ENCODE results near the gene DNAL1. TPM values are rescaled to one million over a fixed set of nuclear protein-coding genes. Genes with fewer than 3 reads are reported as not detected.

Gene DNAL1
- total and polyA plus RNA-seq, 10 of the 15 experiments (the other 5 are each of a cell fraction or from before 2014, with no cell fraction given) = 2.4 to 18.2 (median 7.4) TPM

DNA sequence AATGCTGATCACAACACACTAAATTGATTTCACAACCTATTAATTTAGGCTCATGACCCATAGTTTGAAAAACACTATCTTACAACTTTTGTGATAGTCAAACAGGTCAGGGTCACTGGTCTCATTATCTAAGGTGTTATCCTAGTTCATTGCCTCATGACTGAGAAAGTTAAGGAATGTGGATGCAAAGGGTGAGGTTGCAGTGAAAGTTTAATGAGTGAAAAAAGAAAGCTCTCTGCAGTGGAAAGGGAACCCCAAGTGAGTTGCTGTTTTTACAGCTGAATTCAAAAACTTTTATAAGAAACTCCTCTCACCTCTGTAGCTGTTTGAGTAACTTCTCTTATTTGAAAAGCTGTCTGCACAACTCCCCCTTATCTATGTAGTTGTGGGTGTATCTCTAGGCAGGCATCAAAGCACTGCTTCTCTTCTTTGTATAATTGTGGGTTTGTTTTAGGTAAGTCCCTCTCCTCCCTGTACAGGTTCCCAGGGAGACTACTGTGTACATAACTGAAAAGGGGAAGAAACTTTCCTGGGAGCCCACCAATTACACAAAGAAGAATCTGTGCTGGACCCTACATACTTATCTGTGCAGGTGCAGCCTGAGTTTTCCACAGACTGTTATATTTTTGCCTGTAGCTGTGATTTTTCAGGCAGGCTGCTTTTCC lies 18.9 kb downstream of the DNAL1 start (continued):
- TF ChIP-seq, protein P1, sequence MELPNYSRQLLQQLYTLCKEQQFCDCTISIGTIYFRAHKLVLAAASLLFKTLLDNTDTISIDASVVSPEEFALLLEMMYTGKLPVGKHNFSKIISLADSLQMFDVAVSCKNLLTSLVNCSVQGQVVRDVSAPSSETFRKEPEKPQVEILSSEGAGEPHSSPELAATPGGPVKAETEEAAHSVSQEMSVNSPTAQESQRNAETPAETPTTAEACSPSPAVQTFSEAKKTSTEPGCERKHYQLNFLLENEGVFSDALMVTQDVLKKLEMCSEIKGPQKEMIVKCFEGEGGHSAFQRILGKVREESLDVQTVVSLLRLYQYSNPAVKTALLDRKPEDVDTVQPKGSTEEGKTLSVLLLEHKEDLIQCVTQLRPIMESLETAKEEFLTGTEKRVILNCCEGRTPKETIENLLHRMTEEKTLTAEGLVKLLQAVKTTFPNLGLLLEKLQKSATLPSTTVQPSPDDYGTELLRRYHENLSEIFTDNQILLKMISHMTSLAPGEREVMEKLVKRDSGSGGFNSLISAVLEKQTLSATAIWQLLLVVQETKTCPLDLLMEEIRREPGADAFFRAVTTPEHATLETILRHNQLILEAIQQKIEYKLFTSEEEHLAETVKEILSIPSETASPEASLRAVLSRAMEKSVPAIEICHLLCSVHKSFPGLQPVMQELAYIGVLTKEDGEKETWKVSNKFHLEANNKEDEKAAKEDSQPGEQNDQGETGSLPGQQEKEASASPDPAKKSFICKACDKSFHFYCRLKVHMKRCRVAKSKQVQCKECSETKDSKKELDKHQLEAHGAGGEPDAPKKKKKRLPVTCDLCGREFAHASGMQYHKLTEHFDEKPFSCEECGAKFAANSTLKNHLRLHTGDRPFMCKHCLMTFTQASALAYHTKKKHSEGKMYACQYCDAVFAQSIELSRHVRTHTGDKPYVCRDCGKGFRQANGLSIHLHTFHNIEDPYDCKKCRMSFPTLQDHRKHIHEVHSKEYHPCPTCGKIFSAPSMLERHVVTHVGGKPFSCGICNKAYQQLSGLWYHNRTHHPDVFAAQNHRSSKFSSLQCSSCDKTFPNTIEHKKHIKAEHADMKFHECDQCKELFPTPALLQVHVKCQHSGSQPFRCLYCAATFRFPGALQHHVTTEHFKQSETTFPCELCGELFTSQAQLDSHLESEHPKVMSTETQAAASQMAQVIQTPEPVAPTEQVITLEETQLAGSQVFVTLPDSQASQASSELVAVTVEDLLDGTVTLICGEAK (IDR thresholded peaks at IDR 0.05; ENCODE audit: borderline replicate concordance) = no peak
- peak; percentile 51 for TF ChIP-seq BMI1 (IDR thresholded peaks at IDR 0.05; ENCODE audit: borderline replicate concordance)
- TF ChIP-seq IRF3 (IDR thresholded peaks at IDR 0.05) = no peak
- no peak for TF ChIP-seq BCL3 (IDR thresholded peaks at IDR 0.05; ENCODE audit: borderline replicate concordance, insufficient read depth, low read depth, low read length, poor library complexity, severe bottlenecking)
- no peak for TF ChIP-seq BCLAF1 (IDR thresholded peaks at IDR 0.05)
- TF ChIP-seq TAF1 (IDR thresholded peaks at IDR 0.05; ENCODE audit: borderline replicate concordance, low read depth, low read length) = no peak
- TF ChIP-seq ZZZ3 (IDR thresholded peaks at IDR 0.05; ENCODE audit: control insufficient read depth, insufficient read length, low read depth) = no peak
- no peak for TF ChIP-seq MYC (IDR thresholded peaks at IDR 0.05; ENCODE audit: insufficient read depth, insufficient read length, insufficient replicate concordance, low read length, severe bottlenecking)
- TF ChIP-seq ZNF622 (IDR thresholded peaks at IDR 0.05) = no peak
- TF ChIP-seq HDGF (IDR thresholded peaks at IDR 0.05) = no peak
- no peak for TF ChIP-seq ZNF274 (IDR thresholded peaks at IDR 0.05; ENCODE audit: insufficient read depth, insufficient read length)
- TF ChIP-seq, protein P2, sequence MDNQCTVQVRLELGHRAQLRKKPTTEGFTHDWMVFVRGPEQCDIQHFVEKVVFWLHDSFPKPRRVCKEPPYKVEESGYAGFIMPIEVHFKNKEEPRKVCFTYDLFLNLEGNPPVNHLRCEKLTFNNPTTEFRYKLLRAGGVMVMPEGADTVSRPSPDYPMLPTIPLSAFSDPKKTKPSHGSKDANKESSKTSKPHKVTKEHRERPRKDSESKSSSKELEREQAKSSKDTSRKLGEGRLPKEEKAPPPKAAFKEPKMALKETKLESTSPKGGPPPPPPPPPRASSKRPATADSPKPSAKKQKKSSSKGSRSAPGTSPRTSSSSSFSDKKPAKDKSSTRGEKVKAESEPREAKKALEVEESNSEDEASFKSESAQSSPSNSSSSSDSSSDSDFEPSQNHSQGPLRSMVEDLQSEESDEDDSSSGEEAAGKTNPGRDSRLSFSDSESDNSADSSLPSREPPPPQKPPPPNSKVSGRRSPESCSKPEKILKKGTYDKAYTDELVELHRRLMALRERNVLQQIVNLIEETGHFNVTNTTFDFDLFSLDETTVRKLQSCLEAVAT (IDR thresholded peaks at IDR 0.05) = no peak
- TF ChIP-seq CHD2 (IDR thresholded peaks at IDR 0.05; ENCODE audit: borderline replicate concordance, low read depth, low read length) = no peak
- 0 out of 2 replicates have a peak, but pooled peaks have one; percentile 32 for TF ChIP-seq NBN (IDR thresholded peaks at IDR 0.05)
- no peak for TF ChIP-seq MXI1 (IDR thresholded peaks at IDR 0.05; ENCODE audit: low read depth, low read length)
- TF ChIP-seq SMAD5 (IDR thresholded peaks at IDR 0.05; ENCODE audit: low read depth) = no peak
- TF ChIP-seq EZH2 (IDR thresholded peaks at IDR 0.05; ENCODE audit: borderline replicate concordance, control insufficient read depth, low read depth, low read length) = no peak
- no peak for TF ChIP-seq NFYB (IDR thresholded peaks at IDR 0.05; ENCODE audit: insufficient read depth, low read depth, low read length)
- no peak for TF ChIP-seq JUND (IDR thresholded peaks at IDR 0.05; ENCODE audit: low read depth, low read length)

Measured in GM12878 (cell line).